GM19328 (cell line): ENCODE measurements around the gene ZNF385B.
"Not testable (repeated sequence)": the region's sequence is repeated elsewhere in the genome, so short reads cannot be mapped to it uniquely, and the experiment has no call there.

Experiments
- ATAC-seq: cut with Tn5 transposase; IDR thresholded peaks from one replicate; pipeline ENCODE4 v1.9.1; 2021; ENCODE audit warnings: mild to moderate bottlenecking, moderate library complexity; ENCODE audit not compliant: unreplicated experiment

ZNF385B gene

DNA sequence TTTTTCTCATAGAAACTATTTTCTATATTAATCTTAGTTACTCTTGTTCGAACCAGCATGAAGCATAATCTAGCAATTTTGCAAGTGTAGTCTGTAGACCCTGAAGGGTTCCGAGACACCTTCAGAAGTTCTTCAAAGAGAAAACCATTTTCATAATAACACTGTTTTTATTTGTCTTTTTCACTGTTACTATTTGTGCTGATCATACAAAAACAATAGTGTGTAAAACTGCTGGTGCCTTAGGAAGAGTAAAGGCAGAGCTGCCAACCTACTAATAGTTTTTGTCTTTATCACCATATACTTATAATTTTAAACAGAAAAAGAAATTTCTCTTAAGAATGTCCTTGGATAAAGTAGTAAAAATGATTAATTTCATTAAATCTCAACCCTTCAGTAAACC lies 218.9 kb downstream of the ZNF385B start:
- ATAC-seq, result no peak

DNA sequence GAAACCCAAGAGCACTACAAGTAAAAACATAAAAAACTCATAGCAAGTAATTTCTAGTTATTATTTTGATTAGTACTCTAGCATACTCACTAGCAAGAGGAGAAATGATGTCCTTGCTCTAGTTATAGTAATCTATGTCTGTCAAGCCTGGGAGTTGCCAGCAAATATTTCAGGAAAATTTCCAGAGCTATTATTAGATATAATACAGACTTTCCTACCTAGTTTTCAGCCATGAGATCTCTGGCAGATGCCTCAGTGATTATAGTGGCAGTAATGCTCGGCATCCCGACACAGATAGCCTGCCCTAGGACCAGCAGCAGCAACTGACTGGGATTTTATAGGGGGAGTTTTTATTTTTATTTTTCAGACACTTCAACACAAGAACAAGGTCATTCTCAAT lies 224.4 kb downstream of the ZNF385B start:
- no peak for ATAC-seq

DNA sequence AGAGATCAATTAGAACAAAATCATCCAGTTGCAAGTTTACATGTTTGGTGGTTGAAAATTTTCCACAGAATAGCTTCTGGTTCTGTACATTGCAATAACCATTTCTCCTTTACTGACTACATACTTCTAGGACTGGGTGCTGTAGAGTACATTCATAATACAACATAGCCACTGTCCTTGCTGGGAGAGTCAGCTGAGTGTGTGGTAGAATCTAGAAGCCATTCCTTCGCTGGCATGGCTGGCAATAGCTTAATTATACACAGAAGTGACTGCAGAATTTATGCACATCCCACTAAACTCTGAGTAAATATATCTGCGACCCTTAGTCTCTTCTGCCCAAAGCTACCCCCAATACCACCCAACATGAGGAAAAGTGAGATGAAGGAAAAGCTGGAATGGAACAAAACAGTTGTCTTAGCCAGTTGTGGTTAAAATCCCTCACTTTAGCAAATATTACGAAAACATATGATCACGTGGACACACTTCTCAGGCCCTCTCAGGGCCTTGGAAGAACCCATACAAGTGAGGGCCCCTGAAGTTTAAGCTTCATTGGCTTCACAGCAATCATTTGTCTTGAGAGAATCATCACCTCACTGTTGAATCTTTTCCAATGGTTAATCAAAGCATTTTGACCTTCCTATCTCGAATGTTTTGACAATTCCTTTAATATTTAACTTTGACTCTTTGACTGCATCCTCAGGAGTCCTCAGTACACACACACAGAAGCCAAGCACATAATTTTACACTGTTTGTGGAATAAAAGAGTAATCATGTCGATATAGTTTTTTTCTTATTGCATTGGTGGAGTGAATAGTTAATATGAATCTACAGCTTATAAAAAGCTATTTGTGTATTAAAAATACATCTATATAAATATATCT lies 225.1 kb downstream of the ZNF385B start:
- ATAC-seq, result no peak

DNA sequence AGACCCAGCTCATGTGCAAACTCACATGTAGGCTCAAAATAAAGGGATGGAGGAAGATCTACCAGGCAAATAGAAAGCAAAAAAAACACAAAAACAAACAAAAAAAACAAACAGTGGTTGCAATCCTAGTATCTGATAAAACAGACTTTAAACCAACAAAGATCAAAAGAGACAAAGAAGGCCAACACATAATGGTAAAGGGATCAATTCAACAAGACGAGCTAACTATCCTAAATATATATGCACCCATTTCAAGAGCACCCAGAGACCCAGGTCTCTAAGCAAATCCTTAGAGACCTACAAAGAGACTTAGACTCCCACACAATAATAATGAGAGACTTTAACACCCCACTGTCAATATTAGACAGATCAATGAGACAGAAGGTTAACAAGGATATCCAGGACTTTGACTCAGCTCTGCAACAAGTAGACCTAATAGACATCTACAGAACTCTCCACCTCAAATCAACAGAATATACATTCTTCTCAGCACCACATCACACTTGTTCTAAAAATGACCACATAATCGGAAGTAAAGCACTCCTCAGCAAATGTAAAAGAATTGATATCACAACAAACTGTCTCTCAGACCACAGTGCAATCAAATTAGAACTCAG lies 229.5 kb downstream of the ZNF385B start:
- ATAC-seq, result not testable (repeated sequence)

DNA sequence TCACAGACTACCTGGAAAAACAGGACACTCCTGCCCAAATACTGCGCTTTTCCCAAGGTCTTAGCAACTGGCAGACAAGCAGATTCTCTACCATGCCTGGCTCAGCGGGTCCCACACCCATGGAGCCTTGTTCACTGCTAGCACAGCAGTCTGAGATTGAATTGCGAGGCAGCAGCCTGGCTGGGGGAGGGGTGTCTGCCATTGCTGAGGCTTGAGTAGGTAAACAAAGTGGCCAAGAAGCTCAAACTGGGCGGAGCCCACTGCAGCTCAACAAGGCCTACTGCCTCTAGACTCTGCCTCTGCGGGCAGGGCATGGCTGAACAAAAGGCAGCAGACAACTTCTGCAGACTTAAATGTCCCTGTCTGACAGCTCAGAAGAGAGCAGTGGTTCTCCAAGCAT lies 231.6 kb downstream of the ZNF385B start:
- not testable (repeated sequence) for ATAC-seq

DNA sequence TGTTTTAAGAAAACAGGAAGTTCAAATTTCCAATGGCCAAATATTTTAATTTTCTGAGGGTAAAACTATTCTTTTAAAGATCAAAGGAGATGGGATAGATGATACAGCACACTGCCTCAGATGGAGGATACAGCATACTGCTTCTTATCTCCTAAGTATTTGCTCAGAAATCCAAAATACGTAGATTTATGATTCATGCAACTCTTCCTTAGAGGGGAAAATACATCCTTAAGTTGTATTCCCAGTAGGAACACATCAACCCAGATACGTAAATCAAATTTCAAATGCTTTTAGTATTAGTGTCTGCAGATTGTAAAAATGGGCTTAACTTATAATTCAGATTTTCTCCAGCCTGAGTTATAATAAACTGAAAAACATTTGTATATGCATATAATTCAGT lies 235.2 kb downstream of the ZNF385B start:
- ATAC-seq, result no peak

DNA sequence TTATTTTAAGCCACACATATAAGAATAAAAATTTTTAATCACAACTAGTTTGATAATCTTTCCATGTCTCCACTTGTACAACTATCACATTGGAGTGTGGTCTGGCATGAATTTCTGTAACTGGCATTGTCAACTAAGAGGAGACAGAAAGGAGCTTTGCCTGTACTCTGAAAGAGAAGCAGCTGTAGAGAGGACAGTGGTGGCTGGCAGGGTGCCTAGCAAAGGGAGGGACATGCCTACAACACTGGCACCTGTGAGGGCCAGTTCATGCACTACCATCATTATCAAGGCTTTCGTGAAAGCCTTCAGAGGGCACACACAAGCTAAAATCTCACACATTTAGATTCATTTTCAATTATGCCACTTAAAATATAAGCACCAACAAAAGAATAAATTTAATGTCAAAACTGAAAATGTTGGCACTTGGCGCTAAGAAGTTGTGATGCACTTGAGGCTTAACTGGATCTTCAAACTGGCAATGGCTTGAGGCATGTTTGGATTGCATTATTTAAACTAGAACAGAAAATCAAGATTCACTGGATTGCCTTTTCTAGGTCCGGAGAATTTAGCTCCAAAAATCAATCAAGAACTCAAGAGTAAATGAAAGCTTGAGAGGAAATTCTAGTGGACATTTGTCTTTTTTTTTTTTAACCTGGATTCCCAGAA lies 238.6 kb downstream of the ZNF385B start:
- ATAC-seq, result no peak

DNA sequence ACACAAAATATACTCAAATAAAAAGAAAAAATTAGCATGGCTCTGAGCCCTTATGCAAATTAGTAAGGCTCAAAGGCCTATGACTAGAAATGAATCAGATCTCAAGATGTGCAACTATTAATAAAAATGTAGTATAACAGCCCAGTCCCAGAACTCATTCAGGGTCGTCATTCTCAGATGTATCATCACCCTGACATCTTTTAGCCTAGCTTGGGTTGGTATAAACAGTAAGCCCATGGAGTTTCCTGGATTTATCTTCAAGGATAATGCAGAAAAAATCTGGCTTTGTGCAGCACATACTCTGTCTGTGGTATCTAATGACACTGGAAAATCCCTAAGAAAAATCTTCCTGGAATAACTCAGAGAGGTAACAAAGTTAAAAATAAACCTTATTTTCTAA lies 239.3 kb downstream of the ZNF385B start:
- no peak for ATAC-seq

DNA sequence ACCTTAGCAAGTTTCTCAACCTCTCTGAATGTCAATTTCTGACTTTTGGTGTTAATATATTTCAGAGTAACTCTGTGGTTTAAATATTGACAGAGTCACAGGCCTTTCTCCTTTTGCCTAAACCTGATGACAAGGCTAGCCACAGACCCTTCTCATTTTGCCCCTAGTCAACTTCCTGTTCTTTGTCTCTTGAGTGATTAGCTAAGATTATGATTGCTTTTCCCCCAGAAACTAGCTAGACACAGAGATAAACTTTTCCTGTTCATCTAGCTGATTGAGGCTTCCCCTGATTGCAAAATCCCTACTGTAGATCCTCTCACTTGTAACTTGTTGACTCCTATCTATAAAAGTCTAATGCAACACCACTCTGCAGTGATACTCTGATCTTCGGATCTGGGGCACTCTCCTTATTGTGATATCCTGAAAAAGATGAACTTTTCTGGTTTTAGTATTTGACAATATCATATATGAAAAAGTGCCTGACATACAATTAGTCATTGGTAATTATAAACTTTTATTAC lies 241.4 kb downstream of the ZNF385B start:
- no peak for ATAC-seq

DNA sequence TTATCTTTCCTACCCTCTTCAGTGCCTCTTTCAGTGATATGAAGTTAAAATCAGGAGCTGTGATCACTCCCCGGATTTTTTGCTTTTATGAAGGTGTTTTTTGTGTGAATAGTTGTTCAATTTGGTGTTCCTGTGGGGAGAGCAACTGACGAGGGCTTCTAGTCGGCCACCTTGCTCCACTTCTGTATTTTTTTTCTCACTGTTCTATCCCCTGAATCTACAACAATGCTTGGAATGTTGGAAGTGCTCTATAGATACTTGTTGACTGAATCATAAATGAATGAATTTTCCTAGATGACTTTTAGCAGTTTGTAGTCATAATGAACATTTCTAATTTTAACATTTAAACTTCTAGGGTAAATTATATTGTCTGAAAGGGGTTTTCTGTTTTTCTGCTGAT lies 247.3 kb downstream of the ZNF385B start:
- ATAC-seq, result no peak

DNA sequence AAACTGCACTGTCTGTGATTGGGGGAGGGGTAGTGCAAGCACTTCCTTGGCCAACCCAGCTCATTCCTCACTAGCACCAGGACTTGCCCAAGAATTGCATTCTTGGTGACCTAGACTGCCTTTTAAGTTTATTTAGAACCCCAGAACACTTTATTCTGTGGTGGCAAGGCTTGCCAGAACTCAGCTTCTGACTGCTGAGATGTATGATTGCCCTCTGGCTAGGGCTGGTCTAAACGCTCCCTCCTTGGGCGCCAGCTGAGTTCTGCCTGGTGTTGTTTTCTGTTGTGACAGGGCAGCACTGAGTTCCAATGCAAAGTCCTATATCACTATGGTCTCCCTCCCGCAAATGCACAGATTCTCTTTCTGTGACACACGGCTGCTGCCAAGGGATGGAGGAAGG lies 247.7 kb downstream of the ZNF385B start:
- ATAC-seq, result no peak

DNA sequence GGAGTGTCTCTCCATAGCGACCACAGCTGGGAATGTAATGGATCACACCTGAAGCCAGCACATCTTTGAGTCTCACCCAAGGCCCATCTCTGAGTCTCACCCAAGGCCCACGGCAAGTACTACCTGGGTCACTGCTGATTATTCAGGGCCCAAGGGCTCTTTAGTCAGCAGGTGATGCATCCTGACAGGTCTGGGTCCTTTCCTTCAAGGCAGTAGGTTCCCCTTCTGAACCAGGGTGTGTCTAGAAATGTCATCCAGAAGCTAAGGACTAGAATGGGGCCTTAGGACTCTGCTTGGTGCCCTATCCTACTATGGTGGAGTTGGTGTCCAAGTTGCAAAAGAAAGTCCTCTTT lies 248.1 kb downstream of the ZNF385B start:
- ATAC-seq, result no peak

DNA sequence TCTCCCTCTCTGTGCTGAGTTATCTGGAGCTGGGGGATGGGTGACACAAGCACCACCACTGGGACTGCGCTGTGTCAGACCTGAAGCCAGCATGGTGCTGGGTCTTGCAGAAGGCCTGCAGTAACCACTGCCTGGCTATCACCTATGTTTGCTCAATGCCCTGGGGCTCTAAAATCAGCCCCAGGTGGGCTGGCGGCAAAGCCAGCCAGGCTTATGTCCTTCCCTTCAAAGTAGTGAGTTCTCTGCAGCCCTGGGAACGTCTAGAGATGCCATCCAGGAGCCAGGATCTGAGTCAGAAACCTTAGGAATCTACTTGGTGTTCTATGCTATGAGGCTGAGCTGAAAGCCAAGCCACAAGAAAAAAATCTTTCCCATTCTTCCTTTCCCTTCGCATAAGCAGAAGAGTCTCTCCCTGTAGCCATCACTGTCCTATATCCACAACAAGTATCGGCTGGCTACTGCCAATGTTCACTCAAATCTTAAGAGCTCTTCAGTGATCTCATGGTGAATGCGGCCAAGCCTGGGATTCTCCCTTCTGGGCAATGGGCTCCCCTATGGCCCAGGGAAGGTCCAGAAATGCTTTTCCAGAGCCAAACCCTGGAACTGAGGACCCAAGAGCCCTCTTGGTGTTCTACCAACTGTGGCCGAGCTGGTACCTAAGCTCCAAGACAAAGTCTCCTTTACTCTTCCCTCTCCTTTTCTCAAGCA lies 248.7 kb downstream of the ZNF385B start:
- no peak for ATAC-seq

DNA sequence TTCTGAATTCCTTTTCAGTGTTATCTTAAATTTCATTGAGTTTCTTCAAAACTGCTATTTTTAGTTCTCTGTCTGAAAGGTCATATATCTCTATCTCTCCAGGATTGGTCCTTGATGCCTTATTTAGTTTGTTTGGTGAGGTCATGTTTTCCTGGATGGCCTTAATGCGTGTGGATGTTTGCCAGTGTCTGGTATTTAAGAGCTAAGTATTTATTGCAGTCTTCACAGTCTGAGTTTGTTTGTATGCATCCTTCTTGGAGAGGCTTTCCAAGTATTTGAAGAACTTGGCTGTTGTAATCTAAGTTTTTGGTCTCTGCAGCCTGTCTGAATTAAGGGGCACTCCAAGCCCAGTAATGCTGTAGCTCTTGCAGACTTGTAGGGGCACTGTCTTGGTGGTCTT lies 249.3 kb downstream of the ZNF385B start:
- no peak for ATAC-seq

DNA sequence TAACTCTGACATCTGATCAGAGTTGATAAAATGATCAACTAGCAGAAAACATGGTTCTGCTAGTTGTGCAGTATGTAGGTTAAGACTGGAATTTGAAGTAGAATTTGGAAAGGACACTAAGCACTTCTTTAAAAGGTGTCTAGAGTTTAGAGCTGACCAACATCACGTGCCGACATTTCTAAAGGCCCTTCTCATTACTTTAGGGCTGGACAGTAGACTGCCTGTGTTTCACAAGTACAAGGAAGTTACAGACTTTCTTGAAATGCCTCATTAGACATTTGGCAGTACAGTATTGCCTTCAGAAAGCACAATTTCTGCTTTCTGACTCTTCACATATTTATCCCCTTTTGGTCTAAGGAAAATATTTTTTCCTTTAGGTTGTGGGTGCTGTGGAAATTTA lies 255.3 kb downstream of the ZNF385B start:
- no peak for ATAC-seq

DNA sequence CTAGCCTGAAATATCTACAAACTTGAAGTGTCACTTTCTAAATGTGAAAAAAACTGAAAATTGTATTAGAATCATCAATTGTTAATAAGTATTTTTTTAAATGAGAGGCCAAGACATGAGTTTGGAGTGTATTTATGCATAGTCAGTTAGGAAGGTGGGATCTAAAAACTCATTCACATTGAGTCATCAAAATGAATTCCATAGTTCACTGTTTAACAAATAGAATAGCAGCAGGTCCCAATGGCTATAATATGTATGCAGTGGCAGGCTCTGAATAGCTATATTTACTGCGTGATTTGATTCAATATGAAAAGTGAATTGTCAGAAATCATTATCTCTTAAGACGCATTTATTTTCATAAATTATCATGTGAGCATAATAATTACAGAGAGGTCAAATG lies 256.1 kb downstream of the ZNF385B start:
- no peak for ATAC-seq

DNA sequence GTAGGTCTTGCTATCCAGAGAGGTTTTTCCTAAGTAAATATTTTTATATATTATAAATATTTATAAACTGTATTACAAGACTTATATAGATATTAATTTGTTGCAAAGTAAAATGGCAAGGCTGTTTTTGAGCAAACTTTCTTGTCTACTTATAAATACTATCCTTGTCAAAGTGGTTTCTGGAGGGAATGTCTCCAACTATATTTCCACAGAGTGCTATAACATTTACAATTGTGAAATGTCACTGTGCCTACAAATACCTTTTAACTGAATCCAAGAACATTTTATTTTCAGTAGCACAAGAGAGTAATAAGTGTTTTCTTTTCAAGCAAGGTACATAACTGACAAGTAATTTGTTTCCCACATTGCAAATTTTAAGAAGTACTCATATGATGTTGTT lies 256.8 kb downstream of the ZNF385B start:
- no peak for ATAC-seq

DNA sequence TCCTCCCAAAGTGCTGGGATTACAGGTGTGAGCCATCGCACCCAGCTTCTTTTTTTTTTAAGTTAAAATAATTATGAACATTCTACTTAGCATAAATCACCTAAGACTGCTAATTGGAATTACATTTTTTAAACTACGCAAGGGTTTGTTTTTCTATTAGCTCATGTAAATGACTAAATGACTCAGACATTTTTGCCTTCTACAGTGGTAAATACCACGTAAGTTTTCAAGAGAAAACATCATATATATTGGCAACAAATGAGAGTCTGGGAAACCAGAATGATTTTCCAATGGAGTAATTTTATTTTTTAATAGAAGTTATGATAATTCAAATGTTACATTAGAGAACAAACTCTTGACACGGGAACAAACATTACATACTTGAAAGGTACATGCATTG lies 259.0 kb downstream of the ZNF385B start:
- ATAC-seq, result no peak

DNA sequence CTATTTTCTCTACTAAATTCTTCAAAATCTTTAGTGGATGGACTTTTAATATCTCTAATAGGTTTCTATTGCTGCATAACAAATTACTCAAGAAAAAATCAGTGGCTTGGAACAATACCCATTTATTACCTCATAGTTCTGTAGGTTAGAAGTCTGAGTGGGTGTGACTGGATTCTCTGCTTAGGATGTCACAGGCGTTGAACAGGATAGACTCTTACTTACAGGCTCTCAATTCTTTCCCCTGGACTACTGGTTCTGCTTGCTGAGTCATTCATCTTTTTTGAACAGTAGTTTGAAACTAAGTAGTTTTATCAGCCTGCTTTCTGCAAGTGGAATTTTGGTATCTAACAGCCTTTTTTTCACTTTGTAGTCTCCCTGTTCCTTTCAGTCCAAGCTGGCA lies 265.4 kb downstream of the ZNF385B start:
- no peak for ATAC-seq

DNA sequence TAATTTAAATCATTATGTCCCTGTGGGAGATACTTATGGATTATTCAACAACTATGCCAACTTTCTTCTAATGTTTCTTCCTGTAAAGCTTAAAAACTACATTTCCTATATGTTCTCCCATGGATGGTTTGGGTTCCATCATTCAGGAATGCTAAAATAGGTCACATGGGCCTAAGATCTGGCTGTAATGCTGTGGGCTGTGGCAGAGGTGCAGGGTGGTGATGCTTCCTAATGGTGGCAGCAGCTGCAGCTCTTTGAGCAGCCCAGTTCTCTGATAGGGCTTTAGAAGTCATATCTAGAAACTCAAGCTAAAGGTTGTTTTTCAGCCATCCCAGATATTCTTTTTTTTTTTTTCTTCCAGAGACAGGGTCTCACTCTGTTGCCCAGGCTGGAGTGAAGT lies 266.1 kb downstream of the ZNF385B start:
- no peak for ATAC-seq
